ENCODE measurements around the gene SESN2. TPM values are rescaled to one million over a fixed set of nuclear protein-coding genes. Genes with fewer than 3 reads are reported as not detected.

The SESN2 gene
- total RNA-seq, 1 donor from 2014 or later = 22.2 TPM

DNA sequence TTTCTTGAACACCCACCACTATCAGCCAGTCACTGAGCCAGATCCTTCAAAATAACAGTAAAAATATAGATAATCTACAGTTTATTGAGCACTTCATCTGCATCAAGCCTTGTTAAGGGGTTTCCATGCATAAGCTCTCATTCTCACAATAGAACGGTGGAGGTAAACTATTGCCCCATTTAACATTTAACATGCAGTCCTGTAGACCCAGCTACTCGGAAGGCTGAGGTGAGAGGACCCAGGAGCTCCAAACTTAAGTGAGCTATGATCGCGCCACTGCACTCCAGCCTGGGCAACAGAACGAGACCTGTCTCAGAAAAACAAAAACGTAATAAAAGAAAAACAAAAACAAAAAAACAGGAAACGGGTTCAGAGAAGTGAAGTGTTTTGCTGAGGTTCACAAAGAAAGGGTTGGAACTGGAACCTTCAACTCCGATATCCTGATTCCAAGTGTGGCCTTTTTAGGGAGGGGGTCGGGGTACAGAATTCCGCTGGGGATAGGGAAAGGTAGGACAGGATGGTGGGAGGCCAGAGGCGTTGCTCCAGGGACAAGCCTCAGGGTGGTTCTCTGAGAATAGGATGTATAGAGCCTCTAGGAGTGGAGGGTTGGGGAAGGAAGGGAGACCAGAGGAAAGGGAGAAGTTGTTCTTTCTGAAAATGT is 11.6 kb upstream of the SESN2 start:
- peak overlapping the region; percentile 94 for H3K4me3 Mint-ChIP-seq (ENCODE audit: low read depth)
- no peaks in the 10 kb centered on the region for H3K9me3 Mint-ChIP-seq (ENCODE audit: low read depth)
- no peak for DNase-seq (ENCODE audit: low spot score, unreplicated experiment)
- peak overlapping the region; percentile 98 for H3K27ac Mint-ChIP-seq
- TF ChIP-seq, protein P1, sequence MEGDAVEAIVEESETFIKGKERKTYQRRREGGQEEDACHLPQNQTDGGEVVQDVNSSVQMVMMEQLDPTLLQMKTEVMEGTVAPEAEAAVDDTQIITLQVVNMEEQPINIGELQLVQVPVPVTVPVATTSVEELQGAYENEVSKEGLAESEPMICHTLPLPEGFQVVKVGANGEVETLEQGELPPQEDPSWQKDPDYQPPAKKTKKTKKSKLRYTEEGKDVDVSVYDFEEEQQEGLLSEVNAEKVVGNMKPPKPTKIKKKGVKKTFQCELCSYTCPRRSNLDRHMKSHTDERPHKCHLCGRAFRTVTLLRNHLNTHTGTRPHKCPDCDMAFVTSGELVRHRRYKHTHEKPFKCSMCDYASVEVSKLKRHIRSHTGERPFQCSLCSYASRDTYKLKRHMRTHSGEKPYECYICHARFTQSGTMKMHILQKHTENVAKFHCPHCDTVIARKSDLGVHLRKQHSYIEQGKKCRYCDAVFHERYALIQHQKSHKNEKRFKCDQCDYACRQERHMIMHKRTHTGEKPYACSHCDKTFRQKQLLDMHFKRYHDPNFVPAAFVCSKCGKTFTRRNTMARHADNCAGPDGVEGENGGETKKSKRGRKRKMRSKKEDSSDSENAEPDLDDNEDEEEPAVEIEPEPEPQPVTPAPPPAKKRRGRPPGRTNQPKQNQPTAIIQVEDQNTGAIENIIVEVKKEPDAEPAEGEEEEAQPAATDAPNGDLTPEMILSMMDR (IDR thresholded peaks at IDR 0.05; ENCODE audit: unreplicated experiment) = no peak
- H3K4me1 Mint-ChIP-seq (ENCODE audit: low read depth) = peaks cover 39% of the 10 kb centered on the region
- no peaks in the 10 kb centered on the region for H3K27me3 Mint-ChIP-seq
- H3K36me3 Mint-ChIP-seq (ENCODE audit: insufficient read depth) = no peaks in the 10 kb centered on the region

- no peaks in the 10 kb centered on the region for H3K9me3 Mint-ChIP-seq (ENCODE audit: low read depth)
- no peaks in the 10 kb centered on the region for H3K27me3 Mint-ChIP-seq
- peak; percentile 63 for DNase-seq (ENCODE audit: low spot score, unreplicated experiment)
- peak overlapping the region; percentile 43 for H3K4me3 Mint-ChIP-seq (ENCODE audit: low read depth)
- peak overlapping the region; percentile 98 for H3K27ac Mint-ChIP-seq
- no peaks in the 10 kb centered on the region for H3K36me3 Mint-ChIP-seq (ENCODE audit: insufficient read depth)
- peaks cover 39% of the 10 kb centered on the region for H3K4me1 Mint-ChIP-seq (ENCODE audit: low read depth)
- TF ChIP-seq, protein P1 (IDR thresholded peaks at IDR 0.05; ENCODE audit: unreplicated experiment) = peak; percentile 94
Observed at GRCh38 chr1:28248273-28249012, 10.9 kb upstream of the SESN2 start.

DNA sequence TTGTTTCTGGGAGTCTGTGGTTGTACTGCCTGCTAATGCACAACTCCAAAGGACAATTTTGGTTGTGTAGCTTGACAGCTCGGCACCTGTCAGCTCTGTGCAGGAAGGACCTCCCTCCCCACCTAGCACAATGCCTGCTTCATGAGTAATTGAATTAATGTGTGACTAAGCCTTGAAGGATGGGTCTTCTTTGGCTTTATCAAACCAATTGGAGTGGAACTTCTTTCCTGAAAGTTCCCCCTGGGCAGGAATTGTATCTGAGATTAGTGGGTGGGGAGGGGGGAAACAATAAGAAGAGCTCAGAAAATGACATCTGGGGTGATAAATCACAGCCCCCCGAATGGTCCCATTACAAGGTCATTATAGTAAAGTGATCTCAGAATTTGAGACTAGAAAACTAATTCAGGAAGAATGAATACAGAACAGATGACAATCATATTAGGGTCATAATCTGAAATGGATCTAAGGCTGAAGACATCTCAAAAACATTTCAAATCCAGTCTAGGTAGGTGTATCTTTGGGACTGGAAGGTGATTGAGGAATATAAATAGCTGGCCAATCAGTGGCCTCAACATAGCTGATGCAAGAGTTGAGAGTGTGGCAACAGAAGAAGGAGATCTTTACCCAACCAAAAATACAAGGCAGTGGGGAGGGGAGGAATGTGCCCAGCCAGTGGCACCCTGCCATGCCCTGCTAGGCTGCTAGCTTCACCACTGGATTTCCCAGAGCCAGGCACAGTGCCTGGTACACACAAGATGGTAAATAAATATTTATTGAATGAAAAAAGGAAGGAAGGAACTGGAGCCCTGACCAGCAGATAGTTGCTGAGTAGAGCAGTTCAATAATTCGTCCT is 10.1 kb upstream of the SESN2 start:
- H3K4me3 Mint-ChIP-seq (ENCODE audit: low read depth) = no peak overlapping the region
- TF ChIP-seq, protein P1 (IDR thresholded peaks at IDR 0.05; ENCODE audit: unreplicated experiment) = no peak
- peaks cover 34% of the 10 kb centered on the region for H3K4me1 Mint-ChIP-seq (ENCODE audit: low read depth)
- DNase-seq (ENCODE audit: low spot score, unreplicated experiment) = no peak
- H3K9me3 Mint-ChIP-seq (ENCODE audit: low read depth) = no peaks in the 10 kb centered on the region
- H3K27me3 Mint-ChIP-seq = no peaks in the 10 kb centered on the region
- H3K36me3 Mint-ChIP-seq (ENCODE audit: insufficient read depth) = no peaks in the 10 kb centered on the region
- peak overlapping the region; percentile 98 for H3K27ac Mint-ChIP-seq

DNA sequence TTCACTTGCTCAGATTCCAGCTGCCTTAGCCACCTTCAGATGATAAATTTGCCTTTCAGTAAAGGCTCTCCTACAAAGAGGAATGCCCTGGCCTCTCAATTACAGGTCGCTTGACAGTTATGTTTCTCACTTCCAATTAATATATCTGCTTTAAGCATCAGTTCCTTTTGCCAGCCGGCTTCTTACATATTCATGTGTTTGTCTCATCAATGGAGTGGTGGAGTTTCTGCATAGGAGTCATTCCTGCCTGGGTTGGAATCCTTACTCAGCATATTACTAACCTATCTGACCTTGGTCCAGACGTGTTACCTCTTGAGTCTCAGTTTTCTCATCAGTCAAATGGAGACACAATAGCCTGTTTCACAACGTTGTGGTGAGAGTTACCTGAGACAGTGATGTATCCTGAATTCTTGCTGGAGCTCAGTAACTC is 9.4 kb upstream of the SESN2 start:
- Mint-ChIP-seq H3K4me3 (ENCODE audit: low read depth) (no peak overlapping the region), H3K27ac (no peak overlapping the region), H3K9me3 (ENCODE audit: low read depth) (no peaks in the 10 kb centered on the region), H3K36me3 (ENCODE audit: insufficient read depth) (no peaks in the 10 kb centered on the region), H3K27me3 (no peaks in the 10 kb centered on the region), H3K4me1 (ENCODE audit: low read depth) (peaks cover 29% of the 10 kb centered on the region)
- no peak for DNase-seq (ENCODE audit: low spot score, unreplicated experiment)
- TF ChIP-seq, protein P1 (IDR thresholded peaks at IDR 0.05; ENCODE audit: unreplicated experiment) = no peak

Data from progenitor cell of endocrine pancreas (in vitro differentiated cells).